PC-3 (cell line): ENCODE results near the gene AP1M1.

ENCODE experiments used
- CTCF ChIP-seq: fragments of 300-600 bp; sonication (generic); conservative IDR thresholded peaks from 2 replicates; pipeline ENCODE4 v1.5.1; 2017; ENCODE audit warnings: antibody characterized with exemption, low read depth, mild to moderate bottlenecking, low read length
- EZH2 ChIP-seq: fragments of 300-600 bp; sonication (generic); IDR thresholded peaks from one replicate; pipeline ENCODE4 v1.6.1; 2017; ENCODE audit warnings: antibody characterized with exemption, mild to moderate bottlenecking, low read length; ENCODE audit not compliant: unreplicated experiment

- TF ChIP-seq CTCF: no peak
- no peak for TF ChIP-seq EZH2
Measured at GRCh38 chr19:16234552-16235445, 37.1 kb downstream of the AP1M1 start.
